Measurements from ENCODE around the gene ZNRF3.

Gene ZNRF3

GRCh38 chr22:29105468-29105867 lies 222.1 kb downstream of the ZNRF3 start:
- H3K4me3 ChIP-seq (ENCODE audit: low read depth, low read length): no peak overlapping the region
- no peak for TF ChIP-seq CTCF (IDR thresholded peaks at IDR 0.05; ENCODE audit: low read depth, low read length, missing control alignments)
- no peak for DNase-seq (ENCODE audit: low read depth)

GRCh38 chr22:29106839-29107238 lies 223.5 kb downstream of the ZNRF3 start:
- TF ChIP-seq CTCF (IDR thresholded peaks at IDR 0.05; ENCODE audit: low read depth, low read length, missing control alignments): no peak
- no peak for DNase-seq (ENCODE audit: low read depth)
- no peak overlapping the region for H3K4me3 ChIP-seq (ENCODE audit: low read depth, low read length)

All from GM12864 (cell line).